ENCODE measurements around the gene RBMY1D.
"Not testable (repeated sequence)": the region's sequence is repeated elsewhere in the genome, so short reads cannot be mapped to it uniquely, and the experiment has no call there.

RBMY1D gene

DNA sequence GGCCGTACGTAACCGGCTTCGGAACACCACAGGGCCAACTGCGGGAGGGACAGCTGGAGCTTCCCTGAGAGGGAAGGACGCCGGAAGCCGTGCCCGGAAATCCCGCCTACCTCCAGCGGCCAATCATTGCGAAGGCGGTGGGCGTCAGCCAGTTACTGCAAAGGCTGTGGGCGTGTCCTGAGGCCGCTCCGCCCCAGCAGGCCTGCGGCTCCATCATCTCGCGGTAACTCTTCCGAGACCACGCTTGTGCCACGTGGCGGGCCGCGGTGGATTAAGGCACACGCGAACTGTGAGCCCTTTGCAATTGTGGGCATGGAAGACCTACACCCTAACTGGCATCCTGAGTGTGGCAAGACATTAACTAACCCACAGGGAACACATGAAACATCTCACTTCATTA lies at the start of gene RBMY1D:
Gene RBMY1D, minus strand, starts transcription at position 101 of the 400 bp plus-strand sequence. CDS start 2,013 bp downstream, outside the sequence.
- not testable (repeated sequence) for DNase-seq (ENCODE audit: low read depth in 1 of 2, low spot score in 1 of 2)

DNA sequence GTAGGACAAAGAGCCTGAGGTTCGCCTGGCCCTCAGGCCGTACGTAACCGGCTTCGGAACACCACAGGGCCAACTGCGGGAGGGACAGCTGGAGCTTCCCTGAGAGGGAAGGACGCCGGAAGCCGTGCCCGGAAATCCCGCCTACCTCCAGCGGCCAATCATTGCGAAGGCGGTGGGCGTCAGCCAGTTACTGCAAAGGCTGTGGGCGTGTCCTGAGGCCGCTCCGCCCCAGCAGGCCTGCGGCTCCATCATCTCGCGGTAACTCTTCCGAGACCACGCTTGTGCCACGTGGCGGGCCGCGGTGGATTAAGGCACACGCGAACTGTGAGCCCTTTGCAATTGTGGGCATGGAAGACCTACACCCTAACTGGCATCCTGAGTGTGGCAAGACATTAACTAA lies 23.6 kb upstream of the RBMY1D start, which contains the start of gene RBMY1E:
Gene RBMY1E, minus strand, starts transcription at position 101 of the 400 bp plus-strand sequence. CDS start 1,978 bp downstream, outside the sequence.
- DNase-seq (ENCODE audit: low read depth in 1 of 2, low spot score in 1 of 2): not testable (repeated sequence)

DNA sequence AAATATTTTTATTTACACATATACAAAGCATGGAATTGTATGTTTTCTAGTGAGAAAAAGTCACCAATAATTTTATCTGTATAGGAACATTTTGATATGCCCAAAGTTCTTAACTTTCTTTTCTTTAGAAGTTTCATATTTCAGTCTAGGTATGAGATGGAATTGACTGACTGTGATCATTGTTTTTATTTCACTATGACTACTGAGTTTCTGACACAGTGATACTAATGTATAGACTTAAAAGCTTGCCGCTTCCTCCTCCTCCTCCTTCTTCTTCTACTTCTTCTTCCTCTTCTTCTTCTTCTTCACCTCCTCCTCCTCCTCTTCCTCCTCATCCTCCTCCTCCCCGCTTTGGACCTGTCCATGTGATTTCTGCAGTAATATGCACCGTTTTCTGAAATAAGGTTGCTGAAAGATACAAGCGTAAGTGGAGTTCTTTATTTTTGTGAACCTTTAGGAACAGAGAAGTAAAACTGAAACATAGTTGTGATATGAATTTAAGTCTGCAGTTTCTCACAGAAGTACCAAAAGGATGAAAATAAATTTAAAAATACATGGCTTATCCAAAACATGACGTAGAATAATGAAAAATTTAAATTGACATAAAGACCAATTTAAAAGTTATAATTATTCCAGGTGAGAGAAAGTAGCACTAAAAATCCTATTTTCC lies 24.8 kb downstream of the RBMY1D start:
- not testable (repeated sequence) for DNase-seq (ENCODE audit: low read depth in 1 of 2, low spot score in 1 of 2)

DNA sequence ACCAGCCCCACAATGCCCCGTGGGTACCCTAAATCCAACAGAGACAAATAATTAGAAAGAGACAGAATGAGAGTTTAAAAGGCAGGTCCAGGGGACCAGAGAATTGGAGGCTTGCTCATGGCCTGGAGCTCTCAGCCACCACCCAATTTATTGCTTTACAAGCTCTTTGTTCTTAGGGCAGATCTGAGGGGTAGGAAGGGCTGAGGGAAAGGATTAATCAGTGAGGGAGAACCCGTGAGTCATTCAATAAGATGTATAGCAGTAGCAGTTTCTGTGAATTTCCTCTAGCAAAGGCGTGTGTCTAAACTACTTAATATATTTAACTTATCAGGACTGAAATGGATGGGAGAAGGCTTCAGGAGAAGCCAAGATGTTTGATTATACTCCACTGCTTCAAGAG lies 48.8 kb downstream of the RBMY1D start:
- DNase-seq (ENCODE audit: low read depth in 1 of 2, low spot score in 1 of 2): no peak

DNA sequence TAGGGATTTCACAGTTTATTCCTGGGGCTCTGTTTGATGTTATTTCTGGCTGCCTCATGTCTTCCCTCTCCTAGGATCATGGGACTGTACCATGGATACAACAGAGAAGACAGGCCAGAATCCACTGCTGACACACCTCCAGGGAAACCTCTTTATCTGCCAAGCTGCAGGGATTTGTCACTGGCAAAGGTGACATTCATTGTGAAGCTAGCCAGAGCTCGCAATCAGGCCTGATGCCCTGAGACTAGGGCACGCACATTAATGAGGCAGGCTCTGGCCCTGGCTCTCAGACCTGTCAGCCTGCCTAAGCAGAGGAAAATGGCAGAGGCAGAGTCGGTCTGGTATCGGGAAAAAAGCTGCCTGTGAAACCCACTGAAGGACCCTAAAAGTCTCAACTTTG lies 52.2 kb downstream of the RBMY1D start:
- DNase-seq (ENCODE audit: low read depth in 1 of 2, low spot score in 1 of 2): no peak

DNA sequence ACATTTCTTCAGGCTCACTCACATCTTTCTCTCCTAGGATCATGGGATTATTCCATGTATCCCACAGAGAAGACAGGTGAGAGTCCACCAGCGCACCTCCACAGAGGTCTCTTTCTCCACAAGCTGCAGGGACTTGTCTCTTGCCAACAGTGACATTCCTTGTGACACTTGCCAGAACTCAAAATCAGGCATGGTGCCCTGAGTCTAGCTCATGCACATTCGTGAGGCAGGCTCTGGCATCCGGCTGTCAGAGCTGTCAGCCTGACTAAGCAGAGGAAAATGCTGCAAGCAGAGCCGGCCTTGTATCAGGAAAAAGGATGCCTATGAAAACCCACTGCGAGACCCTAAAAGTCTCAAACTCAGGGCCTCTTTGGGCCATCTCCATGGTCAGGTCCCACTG lies 54.8 kb downstream of the RBMY1D start:
- no peak for DNase-seq (ENCODE audit: low read depth in 1 of 2, low spot score in 1 of 2)

DNA sequence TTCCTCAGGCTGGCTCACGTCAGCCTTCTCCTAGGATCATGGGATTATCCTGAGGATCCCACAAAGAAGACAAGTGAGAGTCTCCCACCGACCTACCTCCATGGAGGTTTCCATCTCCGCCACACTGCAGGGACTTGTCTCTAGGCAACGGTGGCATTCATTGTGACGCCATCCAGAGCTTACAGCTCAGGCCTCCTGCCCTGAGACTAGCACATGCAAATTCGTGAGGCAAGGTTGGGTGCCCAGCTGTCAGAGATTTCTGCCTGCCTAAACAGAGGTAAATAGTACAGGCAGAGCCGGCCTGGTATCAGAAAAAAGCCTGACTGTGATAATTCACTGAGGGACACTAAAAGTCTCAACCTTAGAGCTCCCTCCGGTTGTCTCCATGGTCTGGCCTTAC lies 58.0 kb downstream of the RBMY1D start:
- no peak for DNase-seq (ENCODE audit: low read depth in 1 of 2, low spot score in 1 of 2)

DNA sequence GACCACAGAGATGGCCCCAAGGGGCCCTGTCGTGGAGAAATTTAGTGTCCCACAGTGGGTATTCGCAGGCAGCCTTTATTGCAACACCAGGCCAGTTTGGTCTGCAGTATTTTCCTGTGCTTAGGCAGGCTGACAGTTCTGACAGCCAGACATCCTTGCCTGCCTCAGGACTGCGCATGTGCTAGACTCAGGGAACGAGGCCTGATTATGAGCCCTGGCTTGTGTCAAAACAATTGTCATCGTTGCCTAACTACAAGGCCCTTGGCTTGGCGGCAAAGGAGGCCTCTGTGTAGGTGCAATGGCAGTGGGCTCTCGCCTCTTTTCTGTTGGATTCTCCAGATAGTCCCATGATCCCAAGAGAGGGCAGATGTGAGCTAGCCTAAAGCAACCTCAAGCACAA lies 59.3 kb downstream of the RBMY1D start:
- DNase-seq (ENCODE audit: low read depth in 1 of 2, low spot score in 1 of 2): no peak
